Ovary (tissue), 9 donors: Measurements from ENCODE around the gene TLNRD1. TPM values are rescaled to one million over a fixed set of nuclear protein-coding genes. Genes with fewer than 3 reads are reported as not detected.

ENCODE experiments used
- DNase-seq, 5 donors: peaks; one replicate each; pipeline ENCODE4 v3.0.0-alpha.2; 2019 to 2020
- H3K27ac ChIP-seq, 2 donors: fragments of 200-600 bp; one replicate each; pipeline versions ENCODE4 v1.5.1 to v1.8.0; 2019 to 2022
- H3K27me3 ChIP-seq: fragments of 200-600 bp; one replicate; pipeline ENCODE4 v1.8.0; 2022
- H3K36me3 ChIP-seq: fragments of 200-600 bp; sonication (generic); one replicate; pipeline ENCODE4 v1.5.1; 2019
- H3K4me1 ChIP-seq: one replicate; pipeline ENCODE4 v1.8.1; 2013; ENCODE audit warnings: mild to moderate bottlenecking, moderate library complexity; ENCODE audit not compliant: insufficient read depth
- H3K4me3 ChIP-seq: fragments of 200-600 bp; sonication (generic); one replicate; pipeline ENCODE4 v1.5.1; 2017
- H3K9me3 ChIP-seq, 2 donors: fragments of 200-600 bp in 1 of 2; sonication (generic) in 1 of 2; one replicate each; pipeline versions ENCODE4 v1.5.1 to v1.8.1; 2013 to 2019; ENCODE audit warnings: mild to moderate bottlenecking in 1 of 2, moderate library complexity in 1 of 2
- EP300 ChIP-seq: sonication (generic); formaldehyde crosslinking; IDR thresholded peaks from one replicate; pipeline ENCODE4 v1.6.1; 2017; ENCODE audit warnings: antibody characterized with exemption
- POLR2A ChIP-seq: fragments of 450-650 bp; IDR thresholded peaks from one replicate; pipeline ENCODE4 v1.6.1; 2017; ENCODE audit warnings: antibody characterized with exemption, mild to moderate bottlenecking, moderate library complexity
- whole genome bisulfite sequencing, 3 donors: extraction: QIAGEN DNeasy Blood & Tissue Kit in 1 of 3; methylation state at CpG; one replicate each; pipeline versions ENCODE4 v1.1.5 to v1.1.7; 2013 to 2017; 5-methylcytosine and 5-hydroxymethylcytosine counted together
- intact Hi-C, 4 donors: fragments of 100-400 bp; cut with DNase I; formaldehyde crosslinking; loops; one replicate each; pipeline versions ENCODE4 v1.11.0 to v1.15.1; 2022 to 2023
- microRNA-seq, 3 donors: library from miRNA; unstranded; fragments of <30 nt; microRNA quantifications; one replicate each; pipeline versions ENCODE4 to v1.2.0, GENCODE V29; 2019 to 2020
- polyA plus RNA-seq, 2 donors: library from polyadenylated mRNA; stranded (reverse); fragments of 200-250 nt in 1 of 2; fragments of 350-450 nt in 1 of 2; fragmentation: Illumina TruSeq in 1 of 2; extraction: RNeasy Lipid Tissue Mini Kit (QIAGEN cat#74804) in 1 of 2; gene quantifications; one replicate each; pipeline ENCODE4 v1.2.3, GENCODE V29; 2013 to 2014
- small RNA-seq: library from RNA; depleted of rRNA; stranded (forward); fragments of <200 nt; gene quantifications from one replicate; pipeline ENCODE3, GENCODE V24; 2016
- total RNA-seq, 7 donors: library from RNA; depleted of rRNA in 2 of 7; stranded (reverse); fragments of >200 nt in 2 of 7; fragmentation: NEBNext Ultra II Directional in 3 of 7; extraction: Animal tissue kit (Norgen Biotek cat#: 25700) in 3 of 7; gene quantifications; one replicate each; pipeline versions ENCODE4 v1.1.0 to v1.2.4, GENCODE V29; 2016 to 2023
- TF ChIP-seq, protein P1 (sequence below), 3 donors: fragments of 450-650 bp in 2 of 3; fragments of 200-600 bp in 1 of 3; IDR thresholded peaks; one replicate each; pipeline versions ENCODE4 v1.5.1 to v1.8.0; 2016 to 2022; ENCODE audit warnings: antibody characterized with exemption in 3 of 3, mild to moderate bottlenecking in 1 of 3
- donor health status: DM: no; HTN: no; CAD: no; lungs with moderate emphysema.
- donor health status: DM: no; HTN: no; CAD: no.
- donor health status: Bipolar disorder and iron deficiency.
- donor health status: DM: yes; HTN: yes; CAD: no.
- donor health status: DM: no; HTN: no; CAD: no.
- donor health status: DM: yes; HTN: yes; CAD: no.

Gene TLNRD1
- total and polyA plus RNA-seq, 9 donors, result 4.2 to 15.2 (median 10.3) TPM

DNA sequence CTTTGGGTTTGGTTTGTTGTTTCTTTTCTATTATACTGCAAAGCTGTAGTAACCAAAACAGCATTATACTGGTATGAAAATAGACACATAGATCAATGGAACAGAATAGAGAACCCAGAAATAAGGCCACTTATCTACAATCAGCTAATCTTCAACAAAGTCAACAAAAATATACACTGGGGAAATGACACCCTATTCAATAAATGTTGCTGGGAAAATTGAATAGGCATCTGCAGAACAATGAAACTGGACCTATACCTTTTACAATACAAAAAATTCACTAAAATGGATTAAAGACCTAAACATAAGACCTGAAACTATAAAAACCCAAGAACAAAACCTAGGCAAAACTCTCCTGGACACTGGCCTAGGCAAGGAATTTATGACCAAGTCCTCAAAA is 52.9 kb downstream of the TLNRD1 start:
- H3K4me1 ChIP-seq, result no peaks in the 10 kb centered on the region
- no peaks in the 10 kb centered on the region for H3K27me3 ChIP-seq
- DNase-seq, result no peak
- no peaks in the 10 kb centered on the region for H3K36me3 ChIP-seq
- TF ChIP-seq, protein P1, sequence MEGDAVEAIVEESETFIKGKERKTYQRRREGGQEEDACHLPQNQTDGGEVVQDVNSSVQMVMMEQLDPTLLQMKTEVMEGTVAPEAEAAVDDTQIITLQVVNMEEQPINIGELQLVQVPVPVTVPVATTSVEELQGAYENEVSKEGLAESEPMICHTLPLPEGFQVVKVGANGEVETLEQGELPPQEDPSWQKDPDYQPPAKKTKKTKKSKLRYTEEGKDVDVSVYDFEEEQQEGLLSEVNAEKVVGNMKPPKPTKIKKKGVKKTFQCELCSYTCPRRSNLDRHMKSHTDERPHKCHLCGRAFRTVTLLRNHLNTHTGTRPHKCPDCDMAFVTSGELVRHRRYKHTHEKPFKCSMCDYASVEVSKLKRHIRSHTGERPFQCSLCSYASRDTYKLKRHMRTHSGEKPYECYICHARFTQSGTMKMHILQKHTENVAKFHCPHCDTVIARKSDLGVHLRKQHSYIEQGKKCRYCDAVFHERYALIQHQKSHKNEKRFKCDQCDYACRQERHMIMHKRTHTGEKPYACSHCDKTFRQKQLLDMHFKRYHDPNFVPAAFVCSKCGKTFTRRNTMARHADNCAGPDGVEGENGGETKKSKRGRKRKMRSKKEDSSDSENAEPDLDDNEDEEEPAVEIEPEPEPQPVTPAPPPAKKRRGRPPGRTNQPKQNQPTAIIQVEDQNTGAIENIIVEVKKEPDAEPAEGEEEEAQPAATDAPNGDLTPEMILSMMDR (IDR thresholded peaks at IDR 0.05), result no peak
- no peak for TF ChIP-seq EP300
- intact Hi-C loops, result no loop called here
- no peak overlapping the region for H3K27ac ChIP-seq
- H3K4me3 ChIP-seq, result no peak overlapping the region
- no peaks in the 10 kb centered on the region for H3K9me3 ChIP-seq

DNA sequence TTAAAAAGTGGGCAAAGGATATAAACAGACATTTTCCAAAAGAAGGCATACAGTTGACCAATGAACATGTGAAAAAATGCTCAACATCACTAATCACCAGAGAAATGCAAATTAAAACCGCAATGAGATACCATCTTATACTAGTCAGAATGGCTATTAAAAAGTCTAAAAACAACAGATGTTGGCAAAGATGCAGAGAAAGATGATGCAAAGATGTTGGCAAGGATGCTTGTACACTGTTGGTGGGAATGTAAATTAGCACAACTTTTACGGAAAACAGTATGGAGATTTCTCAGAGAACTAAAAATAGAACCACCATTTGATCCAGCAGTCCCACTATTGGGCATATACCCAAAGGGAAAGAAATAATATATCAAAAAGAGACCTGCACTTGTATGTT is 53.5 kb downstream of the TLNRD1 start:
- intact Hi-C loops, result no loop called here
- Histone ChIP-seq H3K9me3 (no peaks in the 10 kb centered on the region), H3K27ac (no peak overlapping the region), H3K4me1 (no peaks in the 10 kb centered on the region), H3K27me3 (no peaks in the 10 kb centered on the region), H3K36me3 (no peaks in the 10 kb centered on the region), H3K4me3 (no peak overlapping the region)
- no peak for DNase-seq
- TF ChIP-seq POLR2A, result no peak
- TF ChIP-seq EP300, result no peak
- TF ChIP-seq, protein P1 (IDR thresholded peaks at IDR 0.05), result no peak
- WGBS, 3 donors, result 67 to 70% (median 69%) methylated on average over 2 of the region's 2 CpGs

Small RNA genes lying within 50 kb of the gene (microRNA-seq; reads per million reads assigned to microRNA genes)
- gene MIR4514, result 0 reads per million in 3 donors

Small RNA genes lying within 50 kb of the gene (small RNA-seq; reads per million reads assigned to genes)
- not detected for gene MIR4514

Other genes with a start within 250 kb of the TLNRD1 start
- gene CEMIP, start 221.6 kb upstream of the TLNRD1 start, total RNA-seq, result 10 to 100 TPM in 2 of 7 donors, 1 to 10 TPM in 5; 2.3 to 12.3 (median 5.4) TPM
- gene CEMIP, start 221.6 kb upstream of the TLNRD1 start, polyA plus RNA-seq, result 1 to 10 TPM; 2.2 to 4.1 TPM
- 10 to 100 TPM; 20.7 to 34.2 (median 29.3) TPM for gene MESD, start 11.1 kb upstream of the TLNRD1 start, total RNA-seq
- 10 to 100 TPM; 18.0 to 34.8 TPM for gene MESD, start 11.1 kb upstream of the TLNRD1 start, polyA plus RNA-seq
- gene CFAP161, start 133.3 kb downstream of the TLNRD1 start, total RNA-seq, result 1 to 10 TPM in 2 of 7 donors, under 1 TPM in 4, not detected in 1; 0.23 to 6.0 (median 0.58) TPM
- gene CFAP161, start 133.3 kb downstream of the TLNRD1 start, polyA plus RNA-seq, result under 1 TPM; 0.15 to 0.97 TPM
- gene IL16, start 196.0 kb downstream of the TLNRD1 start, total RNA-seq, result 10 to 100 TPM in 1 of 7 donors, 1 to 10 TPM in 6; 1.8 to 11.6 (median 9.0) TPM
- 10 to 100 TPM in 1 of 2 donors, 1 to 10 TPM in 1; 3.3 to 16.5 TPM for gene IL16, start 196.0 kb downstream of the TLNRD1 start, polyA plus RNA-seq